ENCODE results near the gene ADCY5.

GRCh38 chr3:123373474-123373987 is 75.4 kb downstream of the ADCY5 start:
- TF ChIP-seq CTCF (IDR thresholded peaks at IDR 0.05) (no peak), POLR2AphosphoS5 (IDR thresholded peaks at IDR 0.05; ENCODE audit: low read depth, low read length) (no peak), SIN3A (IDR thresholded peaks at IDR 0.05; ENCODE audit: borderline replicate concordance, insufficient read depth, low read depth, low read length) (no peak), REST (IDR thresholded peaks at IDR 0.05; ENCODE audit: insufficient read depth in 1 of 2, low read depth in 2 of 2, low read length in 1 of 2) (no peak), TCF7L2 (IDR thresholded peaks at IDR 0.05; ENCODE audit: low read depth, low read length) (no peak)

Measured in Panc1 (cell line).